GM20000 (cell line): Measurements from ENCODE around the gene RPRML.
A peak's percentile ranks its signal among the peaks of the same experiment; 100 is the strongest.
"Not testable (repeated sequence)": the region's sequence is repeated elsewhere in the genome, so short reads cannot be mapped to it uniquely, and the experiment has no call there.

ENCODE experiments used
- DNase-seq: peaks from one replicate; pipeline ENCODE4 v3.0.0; 2012; ENCODE audit warnings: low spot score
- TF ChIP-seq, protein P1 (sequence below): IDR thresholded peaks from 2 replicates; pipeline ENCODE4 v1.5.1; 2012; ENCODE audit warnings: mild to moderate bottlenecking, control low read depth; ENCODE audit errors: extremely low read depth, missing control alignments

Gene RPRML

DNA sequence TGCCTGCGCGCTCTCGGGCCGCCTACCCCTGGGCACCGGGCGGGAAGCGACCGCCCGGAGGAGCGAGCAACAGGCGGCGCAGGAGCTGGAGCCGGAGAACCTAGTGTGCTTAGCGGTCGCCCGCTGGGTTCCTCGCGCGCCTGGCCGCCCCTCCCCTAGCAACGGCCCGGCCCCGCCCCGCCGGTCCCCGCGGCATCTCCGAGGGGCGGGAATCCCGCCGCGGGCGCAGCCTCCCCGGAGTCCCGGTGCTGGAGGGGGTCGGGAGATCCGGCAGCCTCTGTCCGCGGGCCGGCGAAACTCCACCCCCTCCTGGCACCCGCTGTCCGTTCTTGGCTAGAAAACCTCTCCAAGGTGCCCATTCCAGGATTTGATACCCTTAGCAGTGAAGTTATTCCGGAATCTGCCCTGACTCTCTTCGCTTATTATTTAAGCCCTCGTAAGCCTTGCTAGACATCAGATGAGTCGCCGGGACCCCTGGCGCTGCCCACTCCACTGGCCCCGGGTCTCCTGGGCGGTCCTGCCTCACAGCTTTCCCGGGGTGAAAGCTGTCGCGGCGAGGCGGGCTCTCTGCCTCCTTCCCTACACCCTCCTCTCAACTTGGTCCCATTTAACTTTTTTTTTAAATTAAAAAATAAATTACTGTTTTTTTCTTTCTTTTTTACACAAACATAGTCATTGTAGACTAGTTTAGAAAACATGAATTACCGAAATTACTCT lies at the start of gene RPRML:
Gene RPRML (minus strand): TSS at position 107 of the 717 bp plus-strand sequence. CDS start 246 bp downstream, outside the sequence.
- TF ChIP-seq, protein P1, sequence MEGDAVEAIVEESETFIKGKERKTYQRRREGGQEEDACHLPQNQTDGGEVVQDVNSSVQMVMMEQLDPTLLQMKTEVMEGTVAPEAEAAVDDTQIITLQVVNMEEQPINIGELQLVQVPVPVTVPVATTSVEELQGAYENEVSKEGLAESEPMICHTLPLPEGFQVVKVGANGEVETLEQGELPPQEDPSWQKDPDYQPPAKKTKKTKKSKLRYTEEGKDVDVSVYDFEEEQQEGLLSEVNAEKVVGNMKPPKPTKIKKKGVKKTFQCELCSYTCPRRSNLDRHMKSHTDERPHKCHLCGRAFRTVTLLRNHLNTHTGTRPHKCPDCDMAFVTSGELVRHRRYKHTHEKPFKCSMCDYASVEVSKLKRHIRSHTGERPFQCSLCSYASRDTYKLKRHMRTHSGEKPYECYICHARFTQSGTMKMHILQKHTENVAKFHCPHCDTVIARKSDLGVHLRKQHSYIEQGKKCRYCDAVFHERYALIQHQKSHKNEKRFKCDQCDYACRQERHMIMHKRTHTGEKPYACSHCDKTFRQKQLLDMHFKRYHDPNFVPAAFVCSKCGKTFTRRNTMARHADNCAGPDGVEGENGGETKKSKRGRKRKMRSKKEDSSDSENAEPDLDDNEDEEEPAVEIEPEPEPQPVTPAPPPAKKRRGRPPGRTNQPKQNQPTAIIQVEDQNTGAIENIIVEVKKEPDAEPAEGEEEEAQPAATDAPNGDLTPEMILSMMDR = no peak
- peak; percentile 61 for DNase-seq

DNA sequence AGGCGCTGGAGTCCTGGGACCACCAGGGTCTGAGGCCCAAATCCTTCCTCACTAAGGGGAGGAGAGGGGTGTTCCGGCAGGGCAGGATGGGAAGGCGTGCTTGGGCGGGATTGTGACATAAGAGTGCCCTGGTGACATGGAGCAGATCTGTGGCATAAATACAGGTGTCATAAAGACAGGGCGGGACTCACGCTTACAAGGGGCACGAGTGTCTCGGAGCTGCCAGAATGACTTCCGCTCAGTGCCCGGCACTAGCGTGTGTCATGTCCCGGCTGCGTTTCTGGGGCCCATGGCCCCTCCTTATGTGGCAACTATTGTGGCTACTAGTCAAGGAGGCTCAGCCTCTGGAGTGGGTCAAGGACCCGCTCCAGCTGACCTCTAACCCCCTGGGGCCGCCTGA lies 37.9 kb upstream of the RPRML start:
- DNase-seq = not testable (repeated sequence)

- DNase-seq = no peak
- TF ChIP-seq, protein P1 = no peak
These were observed 34.3 kb upstream of the RPRML start for GRCh38 chr17:47013341-47013740.

- no peak for DNase-seq
- TF ChIP-seq, protein P1 = no peak
These were observed 33.4 kb upstream of the RPRML start for GRCh38 chr17:47012457-47012856.

GRCh38 chr17:47009759-47010594 lies 30.9 kb upstream of the RPRML start:
- no peak for DNase-seq
- TF ChIP-seq, protein P1 = no peak

DNA sequence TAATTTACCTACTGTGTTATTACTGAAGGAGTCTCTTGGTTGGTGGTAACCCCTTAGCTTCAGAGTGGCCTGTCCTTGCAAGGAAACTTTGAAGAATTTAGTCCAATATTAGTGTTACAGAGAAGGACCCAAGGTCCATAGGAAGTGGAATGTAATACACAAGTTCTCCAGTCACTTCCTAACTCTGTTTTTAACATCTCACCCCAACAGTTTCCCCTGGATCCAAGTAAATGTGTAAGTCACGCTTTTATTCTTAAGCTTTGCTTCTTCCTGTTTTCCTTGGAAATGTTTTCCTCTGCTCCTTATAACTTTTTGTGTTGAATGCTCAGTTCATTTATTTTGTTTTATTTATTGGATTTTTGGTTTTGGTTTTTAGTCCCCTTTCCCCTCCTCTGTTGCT lies 25.9 kb upstream of the RPRML start:
- TF ChIP-seq, protein P1 = no peak
- no peak for DNase-seq

DNA sequence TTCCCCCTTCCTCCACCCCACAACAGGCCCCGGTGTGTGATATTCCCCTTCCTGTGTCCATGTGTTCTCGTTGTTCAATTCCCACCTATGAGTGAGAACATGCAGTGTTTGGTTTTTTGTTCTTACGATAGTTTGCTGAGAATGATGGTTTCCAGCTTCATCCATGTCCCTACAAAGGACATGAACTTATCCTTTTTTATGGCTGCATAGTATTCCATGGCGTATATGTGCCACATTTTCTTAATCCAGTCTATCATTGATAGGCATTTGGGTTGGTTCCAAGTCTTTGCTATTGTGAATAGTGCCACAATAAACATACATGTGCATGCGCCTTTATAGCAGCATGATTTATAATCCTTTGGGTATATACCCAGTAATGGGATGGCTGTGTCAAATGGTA lies 24.8 kb upstream of the RPRML start:
- DNase-seq = not testable (repeated sequence)

DNA sequence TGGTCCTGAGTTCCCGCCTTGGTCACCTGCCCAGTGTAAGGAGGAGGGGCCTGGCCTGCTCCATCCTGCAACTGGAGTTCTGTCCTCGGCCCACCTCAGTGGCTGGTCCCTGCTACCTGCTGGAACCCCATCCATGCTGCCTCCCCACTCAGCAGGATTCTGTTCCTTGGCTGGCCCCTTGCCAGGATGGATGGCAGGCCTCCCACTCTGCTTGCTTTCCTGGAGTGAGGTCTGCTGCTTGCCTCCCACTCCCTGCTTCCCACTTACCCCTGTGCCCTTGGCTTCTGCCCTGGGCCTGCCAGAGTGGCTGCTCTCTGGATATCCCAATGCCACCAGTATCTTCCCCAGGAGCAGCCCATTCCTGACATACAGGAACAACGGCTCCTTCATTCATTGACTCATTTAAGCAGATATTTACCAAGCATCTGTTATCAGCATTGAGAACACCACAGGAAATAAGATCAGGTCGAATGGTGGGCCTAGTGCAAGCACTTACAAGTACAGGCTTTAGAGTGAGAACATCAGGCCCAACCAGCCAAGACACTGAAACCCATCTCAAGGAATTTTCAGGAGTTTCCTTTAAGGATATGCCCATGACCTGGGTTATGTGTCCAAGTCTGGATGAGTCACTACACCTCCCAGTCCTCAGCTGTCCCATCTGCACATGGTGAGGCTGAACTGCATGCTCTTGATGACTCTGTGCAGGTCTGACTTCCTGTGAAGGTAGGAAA lies 17.0 kb upstream of the RPRML start:
- no peak for DNase-seq
- TF ChIP-seq, protein P1 = no peak
